Endothelial cell of umbilical vein (primary cell): ENCODE data around the gene PGAP1.

Experiments
- CTCF ChIP-seq, 2 donors: IDR thresholded peaks; 1 replicate in 1 of 2; 2 replicates in 1 of 2; pipeline ENCODE4 v1.5.1; 2011; ENCODE audit warnings: low read length in 2 of 2, mild to moderate bottlenecking in 2 of 2, moderate library complexity in 2 of 2, control low read depth in 1 of 2, inconsistent platforms in 1 of 2, low read depth in 1 of 2; ENCODE audit not compliant: insufficient read depth in 1 of 2; ENCODE audit errors: extremely low read depth in 1 of 2
- EZH2 ChIP-seq: IDR thresholded peaks from 2 replicates; pipeline ENCODE4 v1.6.1; 2012; ENCODE audit warnings: borderline replicate concordance, low read depth, mild to moderate bottlenecking, moderate library complexity, low read length, inconsistent platforms; ENCODE audit not compliant: severe bottlenecking
- JUN ChIP-seq: IDR thresholded peaks from 2 replicates; pipeline ENCODE4 v1.6.1; 2011; ENCODE audit warnings: borderline replicate concordance, low read depth; ENCODE audit not compliant: insufficient read length, insufficient read depth
- MAX ChIP-seq: IDR thresholded peaks from 2 replicates; pipeline ENCODE4 v1.6.1; 2011; ENCODE audit not compliant: insufficient read depth, insufficient read length
- MYC ChIP-seq: IDR thresholded peaks from one replicate; pipeline ENCODE4 v1.6.1; 2011; ENCODE audit warnings: mild to moderate bottlenecking, low read depth, low read length
- POLR2A ChIP-seq: IDR thresholded peaks from 2 replicates; pipeline ENCODE4 v1.6.1; 2012; ENCODE audit warnings: low read depth, mild to moderate bottlenecking, control low read depth, low read length

- TF ChIP-seq CTCF (IDR thresholded peaks at IDR 0.05; ENCODE audit: extremely low read depth in 1 of 2, insufficient read depth in 1 of 2, low read depth in 1 of 2, low read length in 2 of 2) (no peak), EZH2 (no peak), POLR2A (no peak), MYC (no peak), MAX (no peak), JUN (no peak)
Observed at GRCh38 chr2:196941398-196942078, 15.0 kb upstream of the PGAP1 start.
